ENCODE measurements around the gene PKN2. TPM values are rescaled to one million over a fixed set of nuclear protein-coding genes. Genes with fewer than 3 reads are reported as not detected.

Gene PKN2
- total RNA-seq, 1 experiment from 2014 or later = 32.6 TPM

DNA sequence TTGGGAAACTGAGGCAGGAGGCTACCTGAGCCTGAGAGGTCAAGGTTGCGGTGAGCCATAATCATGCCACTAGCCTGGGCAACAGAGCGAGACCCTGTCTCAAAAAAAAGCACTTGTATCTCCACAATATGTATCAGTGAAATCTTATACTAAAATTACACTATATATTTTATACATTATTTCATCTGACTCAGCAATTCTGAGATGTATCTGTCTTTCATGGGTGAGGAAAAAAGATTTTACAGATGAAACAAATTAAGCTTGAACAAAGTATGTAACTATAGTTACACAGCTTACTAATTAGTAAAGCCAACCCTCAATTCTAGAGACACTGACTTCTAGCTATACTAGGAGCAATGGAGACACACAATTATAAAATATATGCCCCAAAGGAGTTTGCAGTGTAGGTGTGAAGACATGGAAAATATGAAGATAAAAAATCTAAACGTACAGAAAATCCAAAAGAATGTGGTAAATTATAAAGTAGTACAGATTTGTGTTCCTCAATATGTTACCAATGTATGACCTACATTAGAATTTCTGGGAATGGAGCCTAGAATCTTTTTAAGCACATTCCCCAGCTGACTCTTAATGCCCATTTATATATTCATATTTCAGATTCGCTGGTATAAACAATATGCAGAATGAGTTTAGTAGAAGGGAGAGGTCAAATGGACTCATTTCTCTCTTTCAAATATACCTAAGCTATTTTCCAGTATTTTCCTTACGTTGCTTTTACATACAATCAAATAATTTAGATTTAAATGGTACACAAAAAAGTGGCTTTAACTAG lies 192.7 kb downstream of the PKN2 start:
- Mint-ChIP-seq H3K27me3 (ENCODE audit: low read depth) (no peaks in the 10 kb centered on the region), H3K36me3 (no peaks in the 10 kb centered on the region), H3K4me1 (no peaks in the 10 kb centered on the region), H3K4me3 (no peak overlapping the region), H3K27ac (no peak overlapping the region), H3K9me3 (no peaks in the 10 kb centered on the region)
- ATAC-seq (no peak), DNase-seq (ENCODE audit: low spot score) (no peak)
- no peak for TF ChIP-seq USF1 (CRISPR knock-in tag; IDR thresholded peaks at IDR 0.05)
- TF ChIP-seq SOX15 (CRISPR knock-in tag; IDR thresholded peaks at IDR 0.05) = no peak
- TF ChIP-seq TP53 (CRISPR knock-in tag; IDR thresholded peaks at IDR 0.05) = no peak
- TF ChIP-seq USF2 (CRISPR knock-in tag; IDR thresholded peaks at IDR 0.05) = no peak
- TF ChIP-seq TEAD1 (CRISPR knock-in tag; IDR thresholded peaks at IDR 0.05) = no peak
- no peak for TF ChIP-seq ERG (CRISPR knock-in tag; IDR thresholded peaks at IDR 0.05)
- TF ChIP-seq HMGA2 (CRISPR knock-in tag; IDR thresholded peaks at IDR 0.05) = no peak
- POLR2A ChIA-PET = no interaction called here
- CTCF ChIA-PET = interaction anchor here (0.8 to 2.2 kb wide), 5 partner anchors 14 to 221 kb away, joined by 3 to 12 read pairs (median 3); partner anchors contain the start of gene GTF2B

DNA sequence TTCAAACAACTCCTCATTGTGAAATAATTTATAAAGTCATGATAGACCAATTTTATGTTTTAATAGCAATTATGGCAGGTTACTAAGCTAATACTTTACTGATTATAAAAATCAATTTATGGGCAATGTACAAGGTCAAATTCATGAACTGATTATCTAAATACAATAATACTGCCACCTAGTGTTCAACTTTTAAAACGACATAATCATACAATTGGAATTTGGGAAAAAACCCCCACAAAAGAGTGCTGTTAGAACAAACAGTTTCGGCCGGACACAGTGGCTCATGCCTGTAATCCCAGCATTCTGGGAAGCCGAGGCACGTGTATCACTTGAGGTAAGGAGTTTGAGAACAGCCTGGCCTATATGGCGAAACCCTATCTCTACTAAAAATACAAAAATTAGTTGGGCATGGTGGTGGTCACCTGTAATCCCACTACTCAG lies 193.3 kb downstream of the PKN2 start:
- ChIA-PET POLR2A (no interaction called here), CTCF (interaction anchor here (0.8 kb wide), 2 partner anchors 14 to 142 kb away, joined by 3 read pairs; partner anchors contain the start of gene GTF2B)
- Mint-ChIP-seq H3K9me3 (no peaks in the 10 kb centered on the region), H3K4me1 (no peaks in the 10 kb centered on the region), H3K4me3 (no peak overlapping the region), H3K27ac (peak overlapping the region; percentile 76), H3K27me3 (ENCODE audit: low read depth) (no peaks in the 10 kb centered on the region), H3K36me3 (no peaks in the 10 kb centered on the region)
- ATAC-seq (peak; percentile 62), DNase-seq (ENCODE audit: low spot score) (no peak)
- TF ChIP-seq PREB (CRISPR knock-in tag; IDR thresholded peaks at IDR 0.05; ENCODE audit: borderline replicate concordance) (no peak), E2F5 (CRISPR knock-in tag; IDR thresholded peaks at IDR 0.05) (no peak), AFF4 (CRISPR knock-in tag; IDR thresholded peaks at IDR 0.05; ENCODE audit: borderline replicate concordance) (no peak), FOXP1 (CRISPR knock-in tag; IDR thresholded peaks at IDR 0.05; ENCODE audit: borderline replicate concordance) (no peak), NFE2L1 (CRISPR knock-in tag; IDR thresholded peaks at IDR 0.05) (no peak), IRF1 (CRISPR knock-in tag; IDR thresholded peaks at IDR 0.05) (no peak), ZNF396 (CRISPR knock-in tag; IDR thresholded peaks at IDR 0.05; ENCODE audit: borderline replicate concordance) (no peak)

Data from WTC11 (cell line).